OCI-LY1 (cell line): Measurements from ENCODE around the gene DCHS1.

Experiments
- H2AFZ ChIP-seq: fragments of 200-600 bp; sonication (generic), shearing (Covaris generic); 2 replicates; pipeline ENCODE4 v1.6.0; 2014; ENCODE audit warnings: antibody characterized with exemption, mild to moderate bottlenecking, low read length
- H3F3A ChIP-seq: fragments of 200-600 bp; sonication (generic), shearing (Covaris generic); 2 replicates; pipeline ENCODE4 v1.6.0; 2014; ENCODE audit warnings: mild to moderate bottlenecking, antibody characterized with exemption, low read length, moderate library complexity; ENCODE audit not compliant: insufficient read depth
- H3K27ac ChIP-seq: fragments of 200-600 bp; sonication (generic); 2 replicates; pipeline ENCODE4 v1.5.1; 2014; ENCODE audit warnings: low read length, mixed run types, mild to moderate bottlenecking, low read depth; ENCODE audit not compliant: poor library complexity, severe bottlenecking
- H3K27me3 ChIP-seq: fragments of 200-600 bp; sonication (generic); 2 replicates; pipeline ENCODE4 v1.6.0; 2014; ENCODE audit warnings: antibody characterized with exemption, mild to moderate bottlenecking, low read length, moderate library complexity; ENCODE audit not compliant: insufficient read depth
- H3K36me3 ChIP-seq: fragments of 200-600 bp; sonication (generic); 2 replicates; pipeline ENCODE4 v1.6.1; 2014; ENCODE audit warnings: mild to moderate bottlenecking, antibody characterized with exemption, low read length, moderate library complexity, mixed read lengths; ENCODE audit not compliant: insufficient read depth
- H3K4me1 ChIP-seq: fragments of 200-600 bp; sonication (generic); 2 replicates; pipeline ENCODE4 v1.5.1; 2014; ENCODE audit warnings: mild to moderate bottlenecking, low read length, moderate library complexity; ENCODE audit not compliant: insufficient read depth, severe bottlenecking
- H3K4me2 ChIP-seq: fragments of 200-600 bp; sonication (generic), shearing (Covaris generic); 2 replicates; pipeline ENCODE4 v1.6.1; 2014; ENCODE audit warnings: low read length
- H3K4me3 ChIP-seq: fragments of 200-600 bp; sonication (generic); 2 replicates; pipeline ENCODE4 v1.5.1; 2014; ENCODE audit warnings: low read length, low read depth, mild to moderate bottlenecking, mixed read lengths; ENCODE audit not compliant: poor library complexity, severe bottlenecking
- H3K79me2 ChIP-seq: fragments of 200-600 bp; shearing (Covaris generic); 2 replicates; pipeline ENCODE4 v1.6.1; 2016; ENCODE audit warnings: mixed run types, low read length, mixed read lengths; ENCODE audit not compliant: insufficient read depth
- H3K9ac ChIP-seq: fragments of 200-600 bp; sonication (generic), shearing (Covaris generic); 2 replicates; pipeline ENCODE4 v1.6.1; 2014; ENCODE audit warnings: mild to moderate bottlenecking, low read length, mixed read lengths
- H3K9me2 ChIP-seq: fragments of 200-600 bp; sonication (generic), shearing (Covaris generic); 2 replicates; pipeline ENCODE4 v1.6.1; 2014; ENCODE audit warnings: low read depth, mild to moderate bottlenecking, low read length, mixed read lengths
- H3K9me3 ChIP-seq: fragments of 200-600 bp; shearing (Covaris generic); 2 replicates; pipeline ENCODE4 v1.6.1; 2014; ENCODE audit warnings: low read length, mixed read lengths
- H4K20me1 ChIP-seq: fragments of 200-600 bp; sonication (generic), shearing (Covaris generic); 2 replicates; pipeline ENCODE4 v1.6.0; 2016; ENCODE audit warnings: mild to moderate bottlenecking, low read length; ENCODE audit not compliant: insufficient read depth
- EZH2 ChIP-seq: fragments of 200-600 bp; sonication (generic), shearing (Covaris generic); IDR thresholded peaks from 2 replicates; pipeline ENCODE4 v1.8.0; 2017; ENCODE audit warnings: borderline replicate concordance, mixed run types, mild to moderate bottlenecking, antibody characterized with exemption, low read length, moderate library complexity, mixed read lengths
- TF ChIP-seq, protein P1 (sequence below): fragments of 200-600 bp; sonication (generic), shearing (Covaris generic); IDR thresholded peaks from 2 replicates; pipeline ENCODE4 v1.5.1; 2017; ENCODE audit warnings: mild to moderate bottlenecking, antibody characterized with exemption, low read length, moderate library complexity, mixed read lengths

The DCHS1 gene

DNA sequence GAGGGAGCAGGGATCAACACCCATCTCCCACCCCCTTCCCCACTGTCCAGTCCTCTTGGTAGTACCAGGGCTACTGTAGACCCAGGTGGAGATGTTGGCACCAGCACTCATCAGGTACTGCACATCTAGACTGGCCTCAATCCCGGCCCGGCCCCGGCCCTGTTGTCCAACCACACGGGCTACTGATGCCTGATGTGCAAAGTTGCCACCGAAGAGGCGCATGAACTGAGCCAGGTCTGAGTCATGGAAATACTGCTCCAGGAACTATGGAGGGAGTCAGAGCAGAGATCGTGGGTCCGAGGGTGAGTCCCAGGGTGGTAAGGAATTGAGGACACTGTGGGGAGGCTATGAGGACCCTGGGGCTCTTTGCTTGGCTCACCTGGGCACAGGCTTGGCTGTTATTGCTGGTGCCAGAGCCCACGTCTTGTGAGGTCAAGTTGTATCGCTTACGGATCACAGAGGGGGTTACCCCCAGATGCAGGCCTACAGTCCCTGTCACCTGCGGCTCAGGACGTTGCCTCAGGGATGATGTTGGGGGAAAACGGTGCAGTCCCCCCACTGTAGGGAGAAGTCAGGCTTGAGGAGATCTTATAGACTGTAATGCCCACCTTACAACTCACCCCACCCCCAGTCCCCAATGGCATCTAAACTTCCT is 38.9 kb downstream of the DCHS1 start:
- Histone ChIP-seq H3K27ac (no peak overlapping the region), H3K4me3 (no peak overlapping the region)

DNA sequence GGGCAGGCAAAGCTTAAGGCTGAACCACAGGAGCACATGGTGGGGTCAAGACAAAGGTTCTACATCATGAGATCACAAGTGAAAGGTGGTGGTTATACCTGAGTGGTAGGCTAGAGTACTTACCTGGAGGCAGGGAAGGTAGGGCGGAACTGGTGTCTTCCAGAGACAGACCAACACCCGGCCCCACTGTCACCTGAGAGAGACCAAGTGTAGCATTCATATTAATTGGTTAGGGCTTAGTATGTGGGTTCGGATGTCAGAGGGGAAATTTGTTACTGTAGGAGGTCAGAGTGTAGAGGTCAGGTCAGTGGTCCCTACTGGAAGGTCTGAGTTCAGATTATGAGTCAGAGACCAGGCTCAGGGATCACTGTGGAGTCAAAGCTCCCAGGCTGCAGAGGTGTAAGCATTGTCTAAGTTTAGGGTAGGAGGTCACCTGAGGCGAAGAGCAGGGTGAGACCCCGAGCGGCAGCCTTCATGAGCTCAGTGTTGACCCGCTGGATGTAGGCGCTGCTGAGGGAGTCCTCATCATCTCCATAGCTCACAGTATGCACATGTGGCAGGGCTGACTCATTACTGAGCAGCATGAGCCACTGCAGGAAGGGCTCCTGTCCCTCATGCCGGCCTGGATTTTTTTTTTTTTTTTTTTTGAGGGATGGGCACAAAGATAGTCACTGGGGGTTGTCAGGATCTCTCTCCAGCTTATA is 39.6 kb downstream of the DCHS1 start:
- Histone ChIP-seq H3K4me2 (no peak overlapping the region), H3K9ac (no peak overlapping the region), H3K4me3 (no peak overlapping the region), H3K9me3 (no peaks in the 10 kb centered on the region), H3K36me3 (peaks cover 8% of the 10 kb centered on the region; the same call in 1 of the 2 replicates), H3K9me2 (no peaks in the 10 kb centered on the region), H3K79me2 (no peaks in the 10 kb centered on the region; the same call in 1 of the 2 replicates), H3K27me3 (no peaks in the 10 kb centered on the region), H3K27ac (no peak overlapping the region), H3F3A (no peaks in the 10 kb centered on the region), H3K4me1 (peaks cover 31% of the 10 kb centered on the region), H4K20me1 (no peaks in the 10 kb centered on the region), H2AFZ (no peak overlapping the region)
- TF ChIP-seq, protein P1, sequence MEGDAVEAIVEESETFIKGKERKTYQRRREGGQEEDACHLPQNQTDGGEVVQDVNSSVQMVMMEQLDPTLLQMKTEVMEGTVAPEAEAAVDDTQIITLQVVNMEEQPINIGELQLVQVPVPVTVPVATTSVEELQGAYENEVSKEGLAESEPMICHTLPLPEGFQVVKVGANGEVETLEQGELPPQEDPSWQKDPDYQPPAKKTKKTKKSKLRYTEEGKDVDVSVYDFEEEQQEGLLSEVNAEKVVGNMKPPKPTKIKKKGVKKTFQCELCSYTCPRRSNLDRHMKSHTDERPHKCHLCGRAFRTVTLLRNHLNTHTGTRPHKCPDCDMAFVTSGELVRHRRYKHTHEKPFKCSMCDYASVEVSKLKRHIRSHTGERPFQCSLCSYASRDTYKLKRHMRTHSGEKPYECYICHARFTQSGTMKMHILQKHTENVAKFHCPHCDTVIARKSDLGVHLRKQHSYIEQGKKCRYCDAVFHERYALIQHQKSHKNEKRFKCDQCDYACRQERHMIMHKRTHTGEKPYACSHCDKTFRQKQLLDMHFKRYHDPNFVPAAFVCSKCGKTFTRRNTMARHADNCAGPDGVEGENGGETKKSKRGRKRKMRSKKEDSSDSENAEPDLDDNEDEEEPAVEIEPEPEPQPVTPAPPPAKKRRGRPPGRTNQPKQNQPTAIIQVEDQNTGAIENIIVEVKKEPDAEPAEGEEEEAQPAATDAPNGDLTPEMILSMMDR = no peak
- no peak for TF ChIP-seq EZH2

More for the DNA sequence above, 38.9 kb downstream of the DCHS1 start:
- Histone ChIP-seq H2AFZ (no peak overlapping the region), H3K9ac (no peak overlapping the region), H3K4me2 (no peak overlapping the region), H3K4me1 (peaks cover 27% of the 10 kb centered on the region), H3K9me3 (no peaks in the 10 kb centered on the region), H3F3A (no peaks in the 10 kb centered on the region), H3K36me3 (0 out of 2 replicates have a peak, but pooled peaks cover 4% of the 10 kb centered on the region), H3K9me2 (no peaks in the 10 kb centered on the region), H3K79me2 (no peaks in the 10 kb centered on the region), H3K27me3 (no peaks in the 10 kb centered on the region), H4K20me1 (no peaks in the 10 kb centered on the region)
- TF ChIP-seq, protein P1 = no peak
- TF ChIP-seq EZH2 = no peak

DNA sequence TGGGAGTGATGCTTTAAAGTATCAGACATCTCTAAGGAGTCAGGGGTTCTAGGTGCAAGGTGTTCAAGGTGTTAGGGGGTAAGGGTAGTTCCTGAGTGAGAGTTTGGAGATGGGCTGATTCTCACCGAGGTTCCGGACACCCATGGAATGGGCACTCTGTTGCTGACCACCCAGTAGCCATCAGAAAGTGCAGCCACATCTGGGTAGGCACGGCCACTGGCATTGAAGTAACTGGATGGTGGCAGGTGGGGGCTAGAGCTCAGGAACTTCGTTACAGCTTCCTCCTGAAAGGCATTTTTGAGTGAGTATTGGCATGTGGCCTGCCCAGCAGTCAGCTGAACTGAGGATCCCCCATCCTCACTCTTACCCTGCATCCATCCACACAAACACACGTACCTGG is 40.6 kb downstream of the DCHS1 start:
- H3K27me3 ChIP-seq = no peaks in the 10 kb centered on the region
- H3F3A ChIP-seq = no peaks in the 10 kb centered on the region
- no peak overlapping the region for H3K4me2 ChIP-seq
- H3K9ac ChIP-seq = no peak overlapping the region
- peaks cover 18% of the 10 kb centered on the region for H3K36me3 ChIP-seq
- H3K4me3 ChIP-seq = no peak overlapping the region
- no peaks in the 10 kb centered on the region for H4K20me1 ChIP-seq
- H3K27ac ChIP-seq = no peak overlapping the region
- H2AFZ ChIP-seq = no peak overlapping the region
- H3K4me1 ChIP-seq = peaks cover 37% of the 10 kb centered on the region
- H3K79me2 ChIP-seq = no peaks in the 10 kb centered on the region; the same call in 1 of the 2 replicates
- H3K9me2 ChIP-seq = no peaks in the 10 kb centered on the region
- no peak for TF ChIP-seq EZH2
- TF ChIP-seq, protein P1 = no peak
- H3K9me3 ChIP-seq = no peaks in the 10 kb centered on the region
